Adipocyte (in vitro differentiated cells): ENCODE results near the gene WBP2NL.

Experiments used
- DNase-seq: peaks from one replicate; pipeline ENCODE4 v3.0.0-alpha.2; 2015; ENCODE audit warnings: low read depth
- H3K27me3 ChIP-seq: replicated peaks from 2 replicates; pipeline ENCODE4 v1.7.0; 2013; ENCODE audit warnings: mild to moderate bottlenecking, low read length, moderate library complexity; ENCODE audit not compliant: control insufficient read depth, insufficient read depth
- H3K36me3 ChIP-seq: 2 replicates; pipeline ENCODE4 v1.7.0; 2013; ENCODE audit warnings: low read length, mild to moderate bottlenecking, moderate library complexity; ENCODE audit not compliant: control insufficient read depth, insufficient read depth, severe bottlenecking
- H3K4me1 ChIP-seq: 2 replicates; pipeline ENCODE4 v1.7.0; 2013; ENCODE audit warnings: mild to moderate bottlenecking, low read length, moderate library complexity; ENCODE audit not compliant: control insufficient read depth, insufficient read depth
- H3K4me3 ChIP-seq: 2 replicates; pipeline ENCODE4 v1.7.0; 2013; ENCODE audit warnings: mild to moderate bottlenecking, low read length, moderate library complexity
- H3K9ac ChIP-seq: 2 replicates; pipeline ENCODE4 v1.7.0; 2013; ENCODE audit warnings: mild to moderate bottlenecking, low read length, moderate library complexity
- H3K9me3 ChIP-seq: 2 replicates; pipeline ENCODE4 v1.7.0; 2013; ENCODE audit warnings: mild to moderate bottlenecking, low read length, moderate library complexity; ENCODE audit not compliant: control insufficient read depth

The WBP2NL gene

GRCh38 chr22:41982865-41983264 is 15.7 kb upstream of the WBP2NL start:
- H3K27me3 ChIP-seq = peaks cover 47% of the 10 kb centered on the region
- no peak for DNase-seq
- H3K9ac ChIP-seq = no peak overlapping the region
- no peak overlapping the region for H3K4me3 ChIP-seq
- peaks cover 13% of the 10 kb centered on the region for H3K4me1 ChIP-seq
- H3K36me3 ChIP-seq = no peaks in the 10 kb centered on the region
- H3K9me3 ChIP-seq = no peaks in the 10 kb centered on the region

- H3K36me3 ChIP-seq = no peaks in the 10 kb centered on the region
- DNase-seq = peak; percentile 94
These were observed 14.8 kb upstream of the WBP2NL start for GRCh38 chr22:41983513-41984405.

GRCh38 chr22:41987276-41987675 is 11.3 kb upstream of the WBP2NL start:
- Histone ChIP-seq H3K36me3 (no peaks in the 10 kb centered on the region), H3K9me3 (no peaks in the 10 kb centered on the region), H3K4me1 (peaks cover 13% of the 10 kb centered on the region), H3K27me3 (peaks cover 42% of the 10 kb centered on the region), H3K9ac (no peak overlapping the region), H3K4me3 (no peak overlapping the region)
- no peak for DNase-seq

More at GRCh38 chr22:41983513-41984405, 14.8 kb upstream of the WBP2NL start:
- Histone ChIP-seq H3K4me1 (peaks cover 13% of the 10 kb centered on the region), H3K9me3 (no peaks in the 10 kb centered on the region), H3K9ac (no peak overlapping the region), H3K4me3 (no peak overlapping the region), H3K27me3 (peaks cover 41% of the 10 kb centered on the region)

- Histone ChIP-seq H3K36me3 (no peaks in the 10 kb centered on the region), H3K4me1 (no peaks in the 10 kb centered on the region), H3K9ac (no peak overlapping the region), H3K9me3 (no peaks in the 10 kb centered on the region), H3K4me3 (no peak overlapping the region), H3K27me3 (peaks cover 55% of the 10 kb centered on the region)
- DNase-seq = no peak
These were observed 9.3 kb upstream of the WBP2NL start for GRCh38 chr22:41989246-41989645.

GRCh38 chr22:41991111-41991510 is 7.5 kb upstream of the WBP2NL start:
- Histone ChIP-seq H3K4me1 (no peaks in the 10 kb centered on the region), H3K36me3 (no peaks in the 10 kb centered on the region), H3K9ac (no peak overlapping the region), H3K4me3 (no peak overlapping the region), H3K27me3 (peaks cover 55% of the 10 kb centered on the region), H3K9me3 (no peaks in the 10 kb centered on the region)
- no peak for DNase-seq

- Histone ChIP-seq H3K36me3 (no peaks in the 10 kb centered on the region), H3K4me3 (no peak overlapping the region), H3K27me3 (peaks cover 59% of the 10 kb centered on the region), H3K4me1 (no peaks in the 10 kb centered on the region), H3K9me3 (no peaks in the 10 kb centered on the region), H3K9ac (no peak overlapping the region)
- no peak for DNase-seq
These were observed 6.1 kb upstream of the WBP2NL start for GRCh38 chr22:41992496-41992895.

- Histone ChIP-seq H3K4me1 (no peaks in the 10 kb centered on the region), H3K9ac (no peak overlapping the region), H3K9me3 (no peaks in the 10 kb centered on the region), H3K4me3 (no peak overlapping the region), H3K36me3 (no peaks in the 10 kb centered on the region), H3K27me3 (peaks cover 55% of the 10 kb centered on the region)
- DNase-seq = no peak
These were observed 3.4 kb upstream of the WBP2NL start for GRCh38 chr22:41995211-41995610.

- Histone ChIP-seq H3K9me3 (no peaks in the 10 kb centered on the region), H3K9ac (no peak overlapping the region), H3K27me3 (peaks cover 46% of the 10 kb centered on the region), H3K4me1 (no peaks in the 10 kb centered on the region), H3K36me3 (no peaks in the 10 kb centered on the region), H3K4me3 (no peak overlapping the region)
- DNase-seq = no peak
These were observed 1.8 kb upstream of the WBP2NL start for GRCh38 chr22:41996826-41997225.

GRCh38 chr22:42000466-42000865 is 1.9 kb downstream of the WBP2NL start:
- Histone ChIP-seq H3K9me3 (peaks cover 1% of the 10 kb centered on the region), H3K27me3 (peaks cover 18% of the 10 kb centered on the region), H3K9ac (no peak overlapping the region), H3K4me3 (no peak overlapping the region), H3K4me1 (no peaks in the 10 kb centered on the region), H3K36me3 (no peaks in the 10 kb centered on the region)
- no peak for DNase-seq

- Histone ChIP-seq H3K4me3 (no peak overlapping the region), H3K27me3 (peaks cover 18% of the 10 kb centered on the region), H3K9ac (no peak overlapping the region), H3K36me3 (no peaks in the 10 kb centered on the region), H3K4me1 (no peaks in the 10 kb centered on the region), H3K9me3 (peaks cover 6% of the 10 kb centered on the region)
- no peak for DNase-seq
These were observed 2.5 kb downstream of the WBP2NL start for GRCh38 chr22:42001121-42001520.

- Histone ChIP-seq H3K4me1 (no peaks in the 10 kb centered on the region), H3K9ac (no peak overlapping the region), H3K36me3 (no peaks in the 10 kb centered on the region), H3K27me3 (peaks cover 15% of the 10 kb centered on the region), H3K4me3 (no peak overlapping the region), H3K9me3 (peaks cover 6% of the 10 kb centered on the region)
- DNase-seq = no peak
These were observed 3.1 kb downstream of the WBP2NL start for GRCh38 chr22:42001706-42002105.
